Heart right ventricle (tissue), 16 donors: Measurements from ENCODE around the gene JAM3. TPM values are rescaled to one million over a fixed set of nuclear protein-coding genes. Genes with fewer than 3 reads are reported as not detected.

Source experiments
- ATAC-seq, 8 donors: fragments of 200-7000 bp; cut with Tn5 transposase; one replicate each; pipeline ENCODE4 v1.9.1; 2020; ENCODE audit warnings: mild to moderate bottlenecking in 8 of 8, moderate library complexity in 8 of 8, moderate number of reproducible peaks in 1 of 8
- DNase-seq, 2 donors: peaks; one replicate each; pipeline ENCODE4 v3.0.0-alpha.2; 2020
- H3K27ac ChIP-seq, 10 donors: fragments of 200-600 bp; sonication (generic) in 2 of 10; one replicate each; pipeline versions ENCODE4 v1.5.0 to v1.8.0; 2020 to 2022; ENCODE audit warnings: mild to moderate bottlenecking in 3 of 10
- H3K27me3 ChIP-seq, 7 donors: fragments of 200-600 bp; one replicate each; pipeline ENCODE4 v1.8.0; 2021 to 2022; ENCODE audit warnings: mild to moderate bottlenecking in 2 of 7
- H3K36me3 ChIP-seq, 9 donors: fragments of 200-600 bp; sonication (generic) in 1 of 9; one replicate each; pipeline versions ENCODE4 v1.5.0 to v1.8.0; 2020 to 2022; ENCODE audit warnings: mild to moderate bottlenecking in 2 of 9
- H3K4me1 ChIP-seq, 9 donors: fragments of 200-600 bp; sonication (generic) in 1 of 9; one replicate each; pipeline versions ENCODE4 v1.5.0 to v1.8.0; 2020 to 2022; ENCODE audit warnings: mild to moderate bottlenecking in 4 of 9
- H3K4me3 ChIP-seq, 10 donors: fragments of 200-600 bp; sonication (generic) in 2 of 10; one replicate each; pipeline versions ENCODE4 v1.5.0 to v1.8.0; 2020 to 2022; ENCODE audit warnings: mild to moderate bottlenecking in 7 of 10, moderate library complexity in 2 of 10
- H3K9me3 ChIP-seq, 11 donors: fragments of 200-600 bp in 10 of 11; sonication (generic) in 2 of 11; one replicate each; pipeline versions ENCODE4 v1.5.0 to v1.8.0; 2013 to 2022; ENCODE audit warnings: mild to moderate bottlenecking in 2 of 11, control low read depth in 1 of 11, moderate library complexity in 1 of 11
- WGBS, 2 donors: extraction: QIAGEN DNeasy Blood & Tissue Kit; methylation state at CpG; one replicate each; pipeline ENCODE4 v1.1.7; 2013; ENCODE audit warnings: inconsistent platforms in 1 of 2; 5-methylcytosine and 5-hydroxymethylcytosine counted together
- intact Hi-C, 10 donors: fragments of 100-400 bp; cut with DNase I; formaldehyde crosslinking; loops; one replicate each; pipeline versions ENCODE4 v1.11.1 to v1.14.2; 2022
- polyA plus RNA-seq, 2 donors: library from polyadenylated mRNA; stranded (reverse); fragments of 200-250 nt; gene quantifications; one replicate each; pipeline ENCODE4 v1.2.3, GENCODE V29; 2013
- total RNA-seq, 10 donors: library from RNA; stranded (reverse); fragmentation: NEBNext Ultra II Directional in 3 of 10; extraction: Animal tissue kit (Norgen Biotek cat#: 25700) in 3 of 10; gene quantifications; one replicate each; pipeline versions ENCODE4 v1.2.1 to v1.2.4, GENCODE V29; 2021 to 2023
- TF ChIP-seq, protein P1 (sequence below), 9 donors: fragments of 200-600 bp; sonication (generic) in 2 of 9; IDR thresholded peaks; one replicate each; pipeline versions ENCODE4 v1.5.0 to v1.8.0; 2021 to 2022; ENCODE audit warnings: antibody characterized with exemption in 9 of 9, mild to moderate bottlenecking in 5 of 9, moderate library complexity in 1 of 9
- donor health status: Arrhythmogenic right ventricular cardiomyopathy.
- donor health status: ischemic (EF 13 %, LVEDD 7.1; RV severe dilation, severe dysfunction).
- donor health status: healthy with polysubstance abuse.
- donor health status: DM: no; HTN: yes; CAD: no.
- donor health status: DM: no; HTN: no; CAD: no.
- donor health status: ischemic (EF 25% LVEDD 6.9; RV normal size, moderate dysfunction).
- donor health status: ischemic (EF 25% LVEDD 5.7; RV mildly dilated, moderate dysfunction).
- donor health status: healthy.
- donor health status: DM: yes; HTN: yes; CAD: no.
- donor health status: Ischemic cardiomyopathy.
- donor health status: ischemic (EF 35%, LVEDD 5.7; RV mildly dilated, moderate dysfunction).
- donor health status: nonischemic (EF 11% LVEDD 7.7; RV severe dilation, severe dysfunction).
- donor health status: DM: yes; HTN: yes; CAD: no.
- donor health status: PGD.
- donor health status: ischemic (EF 29% LVEDD 5.4; RV normal size, mild dysfunction).
- donor health status: nonischemic (EF 23%, LVEDD 6.1; RV moderate dilation, normal function).

The JAM3 gene
- total and polyA plus RNA-seq, 12 donors, result 12.7 to 55.4 (median 29.0) TPM

DNA sequence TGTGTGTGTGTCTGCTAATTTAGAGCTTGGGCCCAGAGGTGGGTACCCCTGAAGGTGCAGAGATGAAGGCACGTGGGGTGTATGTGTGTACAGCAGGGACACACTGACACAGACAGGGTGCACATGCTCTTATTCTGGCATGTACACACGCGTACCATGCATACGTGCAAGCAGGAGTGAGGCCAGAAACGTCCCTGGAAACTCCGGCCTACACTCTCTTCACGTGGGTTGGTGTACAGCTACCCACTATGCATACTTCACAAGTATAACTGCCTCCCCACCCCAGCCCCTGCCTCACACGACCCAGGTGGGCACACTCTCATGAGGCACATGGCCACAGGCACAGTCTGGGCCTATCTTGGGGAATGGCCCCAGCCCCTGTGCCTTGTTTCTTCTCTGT, 27.5 kb upstream of the JAM3 start:
- H3K4me3 ChIP-seq, result no peak overlapping the region
- peaks cover 0 to 17% (median 0%) of the 10 kb centered on the region in 7 donors for H3K27me3 ChIP-seq
- intact Hi-C loops, result loop anchor here in 4 of 10 donors (5.0 to 10.0 kb wide), 4 partner anchors 77 to 213 kb away; partner anchors contain the start of genes ACAD8 (in 1 of the 4) and THYN1 (in 1 of the 4)
- ATAC-seq (no peak), DNase-seq (no peak)
- TF ChIP-seq, protein P1, sequence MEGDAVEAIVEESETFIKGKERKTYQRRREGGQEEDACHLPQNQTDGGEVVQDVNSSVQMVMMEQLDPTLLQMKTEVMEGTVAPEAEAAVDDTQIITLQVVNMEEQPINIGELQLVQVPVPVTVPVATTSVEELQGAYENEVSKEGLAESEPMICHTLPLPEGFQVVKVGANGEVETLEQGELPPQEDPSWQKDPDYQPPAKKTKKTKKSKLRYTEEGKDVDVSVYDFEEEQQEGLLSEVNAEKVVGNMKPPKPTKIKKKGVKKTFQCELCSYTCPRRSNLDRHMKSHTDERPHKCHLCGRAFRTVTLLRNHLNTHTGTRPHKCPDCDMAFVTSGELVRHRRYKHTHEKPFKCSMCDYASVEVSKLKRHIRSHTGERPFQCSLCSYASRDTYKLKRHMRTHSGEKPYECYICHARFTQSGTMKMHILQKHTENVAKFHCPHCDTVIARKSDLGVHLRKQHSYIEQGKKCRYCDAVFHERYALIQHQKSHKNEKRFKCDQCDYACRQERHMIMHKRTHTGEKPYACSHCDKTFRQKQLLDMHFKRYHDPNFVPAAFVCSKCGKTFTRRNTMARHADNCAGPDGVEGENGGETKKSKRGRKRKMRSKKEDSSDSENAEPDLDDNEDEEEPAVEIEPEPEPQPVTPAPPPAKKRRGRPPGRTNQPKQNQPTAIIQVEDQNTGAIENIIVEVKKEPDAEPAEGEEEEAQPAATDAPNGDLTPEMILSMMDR (IDR thresholded peaks at IDR 0.05), result no peak
- H3K27ac ChIP-seq, result peak overlapping the region in 4 of 10 donors; percentile 5 to 44 (median 18)
- no peaks in the 10 kb centered on the region for H3K36me3 ChIP-seq
- WGBS, 2 donors, result 70 to 84% methylated on average over 8 of the region's 8 CpGs
- H3K4me1 ChIP-seq, result peaks cover 15 to 54% (median 39%) of the 10 kb centered on the region in 9 donors
- H3K9me3 ChIP-seq, result no peaks in the 10 kb centered on the region

DNA sequence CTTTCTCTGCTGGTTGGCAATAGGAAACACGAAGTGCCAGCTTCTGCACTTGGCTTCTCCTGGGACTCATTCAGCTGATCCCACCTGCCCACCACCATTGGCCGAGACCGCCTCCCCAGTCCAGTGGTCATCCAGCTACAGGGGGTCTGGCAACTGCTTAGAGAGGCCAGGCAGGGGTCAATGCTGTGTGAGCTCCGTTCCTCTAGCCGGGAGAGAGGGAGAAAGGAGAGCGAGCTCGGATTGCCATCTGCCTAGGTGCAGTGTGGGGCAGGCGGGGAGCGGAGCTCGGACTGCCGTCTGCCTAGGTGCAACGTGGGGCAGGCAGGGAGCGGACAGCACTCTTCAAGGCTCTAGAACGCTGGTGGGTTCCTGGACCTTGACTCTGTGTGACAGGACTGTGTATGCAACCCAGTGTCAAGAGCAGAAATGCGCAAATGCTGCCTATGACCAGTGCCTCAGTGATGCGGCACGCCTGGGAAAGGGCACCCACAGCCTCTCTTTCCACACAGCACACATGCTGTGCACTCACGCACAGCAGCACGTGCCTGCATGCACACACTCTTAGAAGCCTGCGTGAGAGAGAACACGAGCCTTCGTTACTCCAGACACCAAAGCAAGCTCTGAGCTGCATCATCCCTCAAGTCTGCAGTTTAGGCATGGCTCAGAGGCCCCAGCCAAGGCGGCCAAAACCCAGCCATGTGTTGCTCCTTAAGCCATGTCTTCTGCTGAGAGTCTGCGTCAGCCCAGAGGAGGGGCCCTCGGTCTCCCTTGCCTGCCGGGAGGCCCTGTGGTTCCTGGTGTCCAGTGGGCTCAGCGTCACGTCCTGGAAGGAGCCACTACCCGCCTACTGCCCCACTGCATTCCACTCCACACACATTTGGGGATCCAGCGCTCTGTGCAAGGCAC, 26.8 kb upstream of the JAM3 start:
- ATAC-seq, result no peak
- Histone ChIP-seq H3K36me3 (no peaks in the 10 kb centered on the region), H3K27me3 (peaks cover 0 to 13% (median 0%) of the 10 kb centered on the region in 7 donors), H3K9me3 (no peaks in the 10 kb centered on the region), H3K4me1 (peaks cover 12 to 56% (median 38%) of the 10 kb centered on the region in 9 donors), H3K27ac (peak overlapping the region in 1 of 10 donors; percentile 44), H3K4me3 (no peak overlapping the region)
- TF ChIP-seq, protein P1 (IDR thresholded peaks at IDR 0.05), result no peak
- 93 to 95% methylated on average over 30 of the region's 30 CpGs for WGBS, 2 donors
- DNase-seq, result no peak
- intact Hi-C loops, result loop anchor here in 4 of 10 donors (5.0 to 10.0 kb wide), 4 partner anchors 77 to 213 kb away; partner anchors contain the start of genes ACAD8 (in 1 of the 4) and THYN1 (in 1 of the 4)

DNA sequence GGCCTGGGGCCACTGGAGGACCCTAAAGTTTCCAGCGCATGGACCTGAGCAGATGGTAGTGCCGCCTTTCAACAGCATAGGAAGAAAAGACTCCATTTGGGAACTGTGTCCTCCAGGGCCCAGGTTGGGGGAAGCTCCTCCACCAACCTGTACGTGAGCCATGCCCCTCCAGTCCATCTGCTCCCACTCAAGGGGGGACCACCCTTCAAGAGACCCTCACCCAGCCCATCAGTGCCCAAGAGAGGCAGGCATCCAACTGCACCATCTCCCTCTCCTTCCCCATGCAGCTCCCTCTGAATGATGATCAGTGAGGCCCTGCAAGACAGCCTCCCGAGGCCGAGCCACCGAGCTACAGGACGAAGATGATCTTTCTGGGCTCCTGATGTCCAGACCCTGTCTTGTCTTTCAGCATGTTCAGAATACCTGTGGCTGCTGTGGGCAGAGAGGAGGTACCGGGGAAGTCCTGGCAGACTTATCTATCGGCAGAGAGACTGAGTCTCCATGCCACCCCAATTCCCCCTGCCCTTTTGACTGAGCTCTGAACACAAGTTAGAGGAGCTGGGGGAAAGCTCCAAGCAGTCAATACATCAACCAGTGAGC, 25.0 kb upstream of the JAM3 start:
- DNase-seq, result no peak
- WGBS, 2 donors, result 95% methylated on average over 9 of the region's 9 CpGs
- Histone ChIP-seq H3K4me3 (no peak overlapping the region), H3K9me3 (no peaks in the 10 kb centered on the region), H3K36me3 (no peaks in the 10 kb centered on the region), H3K4me1 (peaks cover 6 to 53% (median 30%) of the 10 kb centered on the region in 9 donors), H3K27me3 (no peaks in the 10 kb centered on the region), H3K27ac (no peak overlapping the region)
- no peak for ATAC-seq
- TF ChIP-seq, protein P1 (IDR thresholded peaks at IDR 0.05), result no peak
- intact Hi-C loops, result loop anchor here in 4 of 10 donors (5.0 to 10.0 kb wide), 4 partner anchors 79 to 211 kb away; partner anchors contain the start of genes ACAD8 (in 1 of the 4) and THYN1 (in 1 of the 4)
